ENCODE results near the gene MAML1.

The MAML1 gene

GRCh38 chr5:179816796-179817469, 84.3 kb downstream of the MAML1 start:
- TF ChIP-seq SPI1 (IDR thresholded peaks at IDR 0.05; ENCODE audit: low read depth, low read length), result no peak
- TF ChIP-seq POLR2AphosphoS5 (IDR thresholded peaks at IDR 0.05; ENCODE audit: low read depth, low read length), result no peak
- TF ChIP-seq TAF1 (IDR thresholded peaks at IDR 0.05; ENCODE audit: low read depth, low read length), result no peak
- no peak for TF ChIP-seq POU2F2 (IDR thresholded peaks at IDR 0.05; ENCODE audit: low read depth, low read length)
- TF ChIP-seq POLR2A (IDR thresholded peaks at IDR 0.05; ENCODE audit: low read depth, low read length), result no peak
- TF ChIP-seq PAX5 (IDR thresholded peaks at IDR 0.05; ENCODE audit: insufficient read depth, low read length, severe bottlenecking), result no peak
- FAIRE-seq (no peak), DNase-seq (ENCODE audit: insufficient read length, low spot score) (no peak)

GRCh38 chr5:179817470-179817840, 84.8 kb downstream of the MAML1 start:
- DNase-seq (ENCODE audit: insufficient read length, low spot score), result no peak
- no peak for FAIRE-seq
- TF ChIP-seq POLR2AphosphoS5 (IDR thresholded peaks at IDR 0.05; ENCODE audit: low read depth, low read length) (no peak), POU2F2 (IDR thresholded peaks at IDR 0.05; ENCODE audit: low read depth, low read length) (no peak), POLR2A (IDR thresholded peaks at IDR 0.05; ENCODE audit: low read depth, low read length) (no peak), TAF1 (IDR thresholded peaks at IDR 0.05; ENCODE audit: low read depth, low read length) (no peak), PAX5 (IDR thresholded peaks at IDR 0.05; ENCODE audit: insufficient read depth, low read length, severe bottlenecking) (no peak), SPI1 (IDR thresholded peaks at IDR 0.05; ENCODE audit: low read depth, low read length) (no peak)

- DNase-seq (ENCODE audit: insufficient read length, low spot score), result no peak
- TF ChIP-seq POLR2AphosphoS5 (IDR thresholded peaks at IDR 0.05; ENCODE audit: low read depth, low read length), result no peak
- TF ChIP-seq PAX5 (IDR thresholded peaks at IDR 0.05; ENCODE audit: insufficient read depth, low read length, severe bottlenecking), result no peak
- TF ChIP-seq SPI1 (IDR thresholded peaks at IDR 0.05; ENCODE audit: low read depth, low read length), result no peak
- no peak for TF ChIP-seq TAF1 (IDR thresholded peaks at IDR 0.05; ENCODE audit: low read depth, low read length)
- TF ChIP-seq POU2F2 (IDR thresholded peaks at IDR 0.05; ENCODE audit: low read depth, low read length), result no peak
- no peak for TF ChIP-seq POLR2A (IDR thresholded peaks at IDR 0.05; ENCODE audit: low read depth, low read length)
- FAIRE-seq, result no peak
Measured at GRCh38 chr5:179817890-179818745, 85.5 kb downstream of the MAML1 start.

- FAIRE-seq (peak; percentile 95), DNase-seq (ENCODE audit: insufficient read length, low spot score) (peak; percentile 87)
- TF ChIP-seq TAF1 (IDR thresholded peaks at IDR 0.05; ENCODE audit: low read depth, low read length), result peak; percentile 31; the same call in 1 of the 2 replicates
- no peak for TF ChIP-seq POLR2AphosphoS5 (IDR thresholded peaks at IDR 0.05; ENCODE audit: low read depth, low read length)
- TF ChIP-seq PAX5 (IDR thresholded peaks at IDR 0.05; ENCODE audit: insufficient read depth, low read length, severe bottlenecking), result peak; percentile 89
- peak; percentile 63 for TF ChIP-seq POLR2A (IDR thresholded peaks at IDR 0.05; ENCODE audit: low read depth, low read length)
- peak; percentile 71; the same call in 1 of the 2 replicates for TF ChIP-seq POU2F2 (IDR thresholded peaks at IDR 0.05; ENCODE audit: low read depth, low read length)
- 0 out of 2 replicates have a peak, but pooled peaks have one; percentile 2 for TF ChIP-seq SPI1 (IDR thresholded peaks at IDR 0.05; ENCODE audit: low read depth, low read length)
Measured at GRCh38 chr5:179818746-179819295, 86.2 kb downstream of the MAML1 start.

GRCh38 chr5:179819296-179820126, 86.9 kb downstream of the MAML1 start:
- no peak for DNase-seq (ENCODE audit: insufficient read length, low spot score)
- FAIRE-seq, result peak; percentile 54
- no peak for TF ChIP-seq POLR2A (IDR thresholded peaks at IDR 0.05; ENCODE audit: low read depth, low read length)
- peak; percentile 43 for TF ChIP-seq PAX5 (IDR thresholded peaks at IDR 0.05; ENCODE audit: insufficient read depth, low read length, severe bottlenecking)

- no peak for DNase-seq (ENCODE audit: insufficient read length, low spot score)
- TF ChIP-seq POU2F2 (IDR thresholded peaks at IDR 0.05; ENCODE audit: low read depth, low read length) (no peak), POLR2A (IDR thresholded peaks at IDR 0.05; ENCODE audit: low read depth, low read length) (no peak), POLR2AphosphoS5 (IDR thresholded peaks at IDR 0.05; ENCODE audit: low read depth, low read length) (no peak), SPI1 (IDR thresholded peaks at IDR 0.05; ENCODE audit: low read depth, low read length) (no peak), PAX5 (IDR thresholded peaks at IDR 0.05; ENCODE audit: insufficient read depth, low read length, severe bottlenecking) (no peak), TAF1 (IDR thresholded peaks at IDR 0.05; ENCODE audit: low read depth, low read length) (no peak)
Measured at GRCh38 chr5:179820127-179820482, 87.5 kb downstream of the MAML1 start.

GRCh38 chr5:179820483-179821297, 88.1 kb downstream of the MAML1 start, which contains the start of gene SQSTM1:
TSS of gene SQSTM1 (plus strand) at chr5:179820905. CDS start at chr5:179820937, 32 bp downstream.
- FAIRE-seq (peak; percentile 97), DNase-seq (ENCODE audit: insufficient read length, low spot score) (peak; percentile 86)
- TF ChIP-seq SPI1 (IDR thresholded peaks at IDR 0.05; ENCODE audit: low read depth, low read length), result no peak
- TF ChIP-seq PAX5 (IDR thresholded peaks at IDR 0.05; ENCODE audit: insufficient read depth, low read length, severe bottlenecking), result no peak
- TF ChIP-seq TAF1 (IDR thresholded peaks at IDR 0.05; ENCODE audit: low read depth, low read length), result peak; percentile 85
- TF ChIP-seq POLR2AphosphoS5 (IDR thresholded peaks at IDR 0.05; ENCODE audit: low read depth, low read length), result peak; percentile 99
- peak; percentile 99 for TF ChIP-seq POLR2A (IDR thresholded peaks at IDR 0.05; ENCODE audit: low read depth, low read length)
- peak; percentile 83 for TF ChIP-seq POU2F2 (IDR thresholded peaks at IDR 0.05; ENCODE audit: low read depth, low read length)

More at GRCh38 chr5:179820127-179820482, 87.5 kb downstream of the MAML1 start:
- FAIRE-seq, result peak; percentile 86
